HEK293 (cell line): Measurements from ENCODE around the gene HSD17B2.

Experiments used
- CTCF ChIP-seq: fragments of 450-650 bp; formaldehyde crosslinking; IDR thresholded peaks from 2 replicates; pipeline ENCODE4 v1.5.1; 2016; ENCODE audit warnings: missing biosample characterization, missing genetic modification characterization
- SALL2 ChIP-seq: fragments of 450-650 bp; formaldehyde crosslinking; IDR thresholded peaks from 2 replicates; pipeline ENCODE4 v1.5.0; 2017; ENCODE audit warnings: missing biosample characterization, mild to moderate bottlenecking, missing genetic modification characterization, borderline replicate concordance
- ZFP3 ChIP-seq: fragments of 450-650 bp; formaldehyde crosslinking; IDR thresholded peaks from 2 replicates; pipeline ENCODE4 v1.5.1; 2016; ENCODE audit warnings: low read depth, missing biosample characterization, missing genetic modification characterization
- ZNF10 ChIP-seq: fragments of 450-650 bp; formaldehyde crosslinking; IDR thresholded peaks from 2 replicates; pipeline ENCODE4 v1.5.1; 2017; ENCODE audit warnings: missing biosample characterization, missing genetic modification characterization
- ZNF174 ChIP-seq: fragments of 450-650 bp; formaldehyde crosslinking; IDR thresholded peaks from 2 replicates; pipeline ENCODE4 v1.5.0; 2017; ENCODE audit warnings: missing biosample characterization, mild to moderate bottlenecking, missing genetic modification characterization
- ZNF292 ChIP-seq: fragments of 450-650 bp; formaldehyde crosslinking; IDR thresholded peaks from 2 replicates; pipeline ENCODE4 v1.5.1; 2016; ENCODE audit warnings: low read depth, missing biosample characterization, missing genetic modification characterization, borderline replicate concordance
- ZNF626 ChIP-seq: fragments of 450-650 bp; sonication (Bioruptor Pico); formaldehyde crosslinking; IDR thresholded peaks from 2 replicates; pipeline ENCODE4 v1.5.1; 2018; ENCODE audit warnings: missing biosample characterization, missing genetic modification characterization, inconsistent platforms
- ZNF777 ChIP-seq: fragments of 450-650 bp; formaldehyde crosslinking; IDR thresholded peaks from 2 replicates; pipeline ENCODE4 v1.5.1; 2017; ENCODE audit warnings: missing biosample characterization, missing genetic modification characterization, borderline replicate concordance
- ZSCAN30 ChIP-seq: fragments of 450-650 bp; IDR thresholded peaks from 2 replicates; pipeline ENCODE4 v1.5.1; 2018; ENCODE audit warnings: missing biosample characterization, mild to moderate bottlenecking, missing genetic modification characterization, moderate library complexity

- TF ChIP-seq SALL2 (tag by site-specific recombination) (no peak), ZSCAN30 (tag by site-specific recombination) (no peak), CTCF (tag by site-specific recombination) (no peak), ZFP3 (tag by site-specific recombination) (no peak), ZNF777 (no peak), ZNF626 (no peak), ZNF174 (tag by site-specific recombination) (no peak), ZNF10 (tag by site-specific recombination) (no peak), ZNF292 (tag by site-specific recombination) (no peak)
Observed at GRCh38 chr16:81997738-81998137, 37.3 kb upstream of the HSD17B2 start.
